ENCODE results near the gene RPP30.
"Not testable (repeated sequence)": the region's sequence is repeated elsewhere in the genome, so short reads cannot be mapped to it uniquely, and the experiment has no call there.

The RPP30 gene

DNA sequence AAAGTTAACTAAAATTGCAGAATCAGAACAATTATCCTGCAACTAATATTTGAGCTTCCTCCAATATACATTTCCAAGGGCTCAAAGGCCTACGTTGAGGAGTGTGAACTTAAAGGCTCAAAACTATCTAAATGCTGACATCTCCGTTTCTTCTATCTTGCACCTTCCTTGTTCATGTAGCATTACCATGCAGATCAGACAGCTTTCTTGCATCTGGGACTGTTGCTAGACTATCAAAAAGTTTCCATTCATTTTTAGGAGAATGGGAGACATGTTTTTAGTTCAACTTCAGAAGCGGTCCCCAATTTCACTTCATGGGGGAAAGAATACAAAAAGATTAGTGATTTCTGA lies 46.2 kb downstream of the RPP30 start:
- DNase-seq: no peak

DNA sequence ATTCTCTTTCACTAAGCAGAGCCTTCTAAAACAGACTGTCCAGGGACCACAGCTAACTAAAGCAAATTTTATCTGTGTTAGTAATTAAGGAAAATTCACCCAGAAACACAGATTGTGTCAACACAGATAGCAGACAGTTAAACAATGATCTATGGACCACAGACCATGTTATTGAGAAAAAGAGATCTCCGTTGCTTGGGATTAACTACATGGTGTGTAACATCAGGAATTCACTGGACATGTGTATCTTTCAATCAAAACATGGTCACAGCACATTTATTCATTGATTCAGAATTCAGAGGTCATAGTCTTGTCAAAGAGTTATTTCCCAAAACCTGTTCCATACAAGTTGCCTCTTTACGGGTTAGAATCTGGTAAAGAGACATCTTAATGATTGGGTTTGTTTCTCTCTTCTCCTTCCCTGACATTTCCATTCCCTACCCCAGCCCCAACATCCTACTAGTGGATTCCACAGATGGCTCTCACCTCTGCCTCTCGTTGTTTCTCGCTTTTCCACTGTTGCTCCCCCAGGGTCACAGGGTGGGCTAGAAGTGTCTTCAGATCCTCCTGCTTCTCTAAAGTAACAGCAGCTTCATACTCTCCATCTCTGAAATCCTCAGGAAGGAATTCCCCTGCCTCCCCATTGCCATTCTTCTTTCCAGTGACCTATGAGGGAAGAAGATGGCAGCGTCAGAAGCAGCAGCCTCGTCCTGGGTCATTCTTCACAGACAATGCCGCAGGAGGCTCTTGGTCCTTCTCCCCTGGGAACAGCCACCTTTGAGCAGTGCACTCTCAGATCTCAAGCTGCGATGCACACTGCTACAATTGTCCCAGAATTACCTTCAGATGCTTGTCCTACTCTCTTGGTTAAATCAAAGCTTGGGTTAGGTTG lies 48.2 kb downstream of the RPP30 start:
- DNase-seq: no peak

GRCh38 chr10:90920986-90921666 lies 49.4 kb downstream of the RPP30 start, which contains the start of gene ANKRD1:
Gene ANKRD1 (minus strand): TSS chr10:90921087. CDS start chr10:90921027, 60 bp downstream.
- DNase-seq: no peak

- DNase-seq: no peak
Observed at GRCh38 chr10:90921906-90922305, 50.1 kb downstream of the RPP30 start.

GRCh38 chr10:90923111-90923731 lies 51.4 kb downstream of the RPP30 start:
- DNase-seq: no peak

DNA sequence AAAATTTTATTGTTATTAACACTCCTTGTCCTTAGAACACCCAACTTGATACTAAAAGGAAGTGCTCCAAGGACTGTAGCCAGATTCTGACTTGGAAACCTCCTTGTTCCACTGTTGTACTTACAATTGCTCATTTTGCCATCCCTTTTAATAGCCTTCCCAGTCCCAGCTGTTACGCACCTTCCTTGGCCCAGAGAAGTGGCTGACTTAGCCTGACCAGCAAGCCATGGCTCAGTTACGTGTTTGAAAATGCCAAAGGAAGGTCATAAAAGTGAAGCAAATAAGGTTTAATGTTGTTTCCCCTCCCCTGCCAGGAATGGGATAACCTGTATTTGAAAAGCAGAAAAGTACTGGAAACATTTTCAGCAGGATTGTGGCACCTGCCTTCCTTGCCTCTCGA lies 52.8 kb downstream of the RPP30 start:
- DNase-seq: no peak

GRCh38 chr10:90925079-90926029 lies 53.6 kb downstream of the RPP30 start:
- DNase-seq: no peak

DNA sequence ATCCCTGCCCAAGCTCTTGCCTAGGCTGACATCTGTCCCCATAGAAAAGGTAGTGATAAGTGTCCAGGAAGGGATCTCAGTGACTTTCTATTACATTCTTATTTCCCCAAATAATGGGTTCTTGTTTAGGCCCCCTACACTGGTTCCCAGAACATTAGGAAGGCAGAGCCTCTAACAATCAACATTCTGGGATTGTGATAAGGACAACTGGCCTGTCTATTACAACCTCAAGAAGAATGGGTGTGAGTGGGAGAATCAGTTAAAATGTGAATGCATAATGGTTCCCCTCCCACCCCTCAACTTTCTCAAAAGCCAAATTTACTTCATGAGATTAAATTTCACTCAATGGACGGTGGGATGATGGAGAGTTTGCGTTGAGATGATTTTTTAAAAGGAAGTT lies 55.5 kb downstream of the RPP30 start:
- no peak for DNase-seq

DNA sequence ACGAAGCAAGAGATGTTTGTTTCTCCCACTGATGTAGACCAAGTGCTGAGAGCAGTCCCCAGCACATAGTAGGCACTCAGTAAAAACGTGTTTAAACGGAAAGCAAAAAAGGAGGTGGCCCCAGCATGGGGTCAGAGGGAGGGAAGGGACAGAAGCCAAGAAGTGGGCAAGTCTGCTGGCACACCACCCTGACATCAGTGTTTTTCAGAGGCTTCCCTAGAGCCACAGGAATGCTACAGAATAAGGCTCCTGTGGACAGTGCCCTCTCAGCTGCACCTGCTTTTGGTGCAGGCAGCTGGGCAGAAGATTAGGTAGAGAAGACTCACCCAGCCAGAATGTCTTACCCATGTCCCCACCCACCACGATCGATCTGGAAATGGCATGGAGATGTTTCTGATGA lies 57.4 kb downstream of the RPP30 start:
- no peak for DNase-seq

- no peak for DNase-seq
Observed at GRCh38 chr10:90930070-90930837, 58.5 kb downstream of the RPP30 start.

DNA sequence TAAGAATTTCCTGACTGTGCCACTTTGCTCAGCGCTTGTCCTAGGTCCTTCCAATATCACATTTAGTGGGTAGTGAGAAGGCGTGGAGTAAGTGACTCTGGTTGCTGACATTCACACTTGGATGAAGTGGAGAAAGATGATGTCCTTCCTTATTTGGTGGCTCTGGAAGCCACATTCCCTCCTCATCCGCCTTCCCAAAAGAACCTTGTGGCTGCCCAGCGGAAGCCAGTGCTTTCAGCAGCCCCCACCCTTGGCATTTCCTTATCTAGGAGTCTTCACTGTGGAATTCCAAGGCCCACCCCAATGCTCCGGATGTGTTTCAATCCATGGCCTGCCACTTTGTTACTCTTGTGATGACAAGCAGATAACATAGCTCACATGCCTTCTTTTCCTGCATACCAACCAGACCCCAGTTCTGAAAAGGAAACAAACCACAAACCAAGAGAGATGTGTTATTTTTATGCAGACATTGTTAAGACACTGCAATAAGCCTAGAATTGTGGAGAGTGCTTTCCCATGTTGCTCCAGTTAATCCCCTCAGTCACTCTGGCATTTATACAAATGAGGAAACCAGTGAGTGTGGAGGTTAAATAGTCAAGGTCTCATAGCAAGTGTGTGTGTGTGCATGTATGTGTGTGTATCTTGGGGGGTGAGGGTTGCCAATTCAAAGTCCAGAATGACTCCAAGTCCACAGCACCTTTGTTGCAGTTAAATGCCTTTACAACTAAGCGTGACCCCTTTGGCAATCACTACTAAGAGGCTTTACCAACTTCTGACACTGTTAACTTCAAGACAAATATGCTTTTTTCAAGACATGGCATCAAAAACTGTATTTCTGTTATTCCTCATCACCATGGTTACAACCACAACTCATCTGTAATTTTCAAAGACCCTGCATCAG lies 59.4 kb downstream of the RPP30 start:
- no peak for DNase-seq

- DNase-seq: no peak
Observed at GRCh38 chr10:90935581-90936275, 64.0 kb downstream of the RPP30 start.

DNA sequence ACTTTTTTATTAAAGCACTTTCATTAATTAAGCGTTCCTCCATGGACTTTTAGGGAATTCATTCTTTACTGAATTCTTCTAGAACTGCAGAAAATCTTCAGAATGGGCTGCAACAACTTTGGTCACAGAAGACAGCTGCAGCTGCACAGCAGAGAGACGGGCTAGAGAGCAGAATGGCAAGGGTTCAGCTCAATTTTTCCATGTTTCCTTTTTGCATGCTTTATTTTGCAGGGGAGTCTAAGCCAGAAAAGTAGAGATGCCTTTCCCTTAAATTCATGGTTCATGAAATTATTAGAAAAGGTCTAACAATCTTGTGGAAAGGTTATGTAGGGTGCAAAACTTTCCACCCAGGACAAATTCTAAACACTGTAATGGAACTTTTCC lies 64.5 kb downstream of the RPP30 start:
- DNase-seq: no peak

- no peak for DNase-seq
Observed at GRCh38 chr10:90937645-90938258, 66.0 kb downstream of the RPP30 start.

DNA sequence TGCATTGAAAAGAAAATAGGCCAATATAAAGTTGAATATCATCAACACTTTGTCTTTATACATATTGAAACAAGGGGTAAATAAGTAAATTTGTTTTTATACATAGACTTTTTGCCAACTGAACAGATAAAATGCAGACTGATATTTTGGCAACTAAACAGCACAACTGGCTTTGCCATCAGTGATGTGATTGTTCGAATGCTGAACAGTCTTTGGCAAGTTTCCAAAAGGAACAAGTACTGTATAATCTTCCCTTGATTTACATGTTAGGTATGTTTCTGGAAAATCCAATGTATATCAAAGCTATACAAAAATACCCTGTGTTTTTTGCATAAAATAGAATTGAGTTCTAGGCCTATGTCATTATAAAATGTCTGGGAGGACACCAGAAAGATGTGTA lies 67.3 kb downstream of the RPP30 start:
- no peak for DNase-seq

GRCh38 chr10:90939648-90940047 lies 67.9 kb downstream of the RPP30 start:
- DNase-seq: no peak

- not testable (repeated sequence) for DNase-seq
Observed at GRCh38 chr10:90942980-90943379, 71.2 kb downstream of the RPP30 start.

DNA sequence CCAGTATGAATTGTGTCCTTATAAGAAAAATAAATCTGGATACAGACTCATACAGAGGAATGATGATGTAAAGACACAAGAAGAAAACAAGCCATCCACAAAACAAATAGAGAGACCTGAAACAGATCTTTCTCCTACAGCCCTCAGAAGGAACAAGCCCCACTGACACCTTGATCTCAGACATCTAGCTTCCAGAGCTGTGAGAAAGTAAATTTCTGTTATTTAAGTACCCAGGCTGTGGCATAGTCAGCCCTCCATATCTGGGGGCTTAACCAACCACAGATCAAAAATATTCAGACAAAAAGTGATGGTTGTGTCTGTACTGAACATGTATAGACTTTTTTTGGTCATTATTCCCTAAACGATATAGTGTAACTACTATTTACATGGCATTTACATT lies 73.0 kb downstream of the RPP30 start:
- no peak for DNase-seq

DNA sequence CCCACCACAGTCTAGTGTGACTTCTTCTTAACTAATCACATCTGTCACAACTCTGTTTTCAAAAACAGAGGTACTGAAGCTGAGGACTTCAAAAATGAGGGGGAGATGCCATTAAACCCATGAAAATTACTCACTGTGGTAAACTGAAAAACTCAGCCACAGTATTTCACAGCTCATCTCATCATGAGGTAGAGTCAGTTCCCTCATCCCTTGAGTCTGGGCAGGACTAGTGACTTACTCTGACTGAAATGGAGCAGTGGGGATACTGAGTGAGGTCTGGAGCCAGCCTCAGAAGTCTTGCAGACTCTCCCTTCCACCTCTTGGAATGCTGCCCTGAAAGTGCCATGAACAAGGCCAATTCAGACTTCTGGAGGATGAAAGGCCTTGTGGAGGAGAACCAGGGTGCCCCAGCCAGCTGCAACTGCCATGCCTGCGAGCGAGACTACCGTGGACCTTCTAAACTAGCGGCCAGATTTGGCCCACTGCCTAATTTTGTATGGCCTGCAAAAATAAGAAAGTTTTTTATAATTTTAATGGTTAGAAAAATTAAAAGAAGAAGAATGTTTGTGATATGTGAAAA lies 73.8 kb downstream of the RPP30 start:
- DNase-seq: no peak

All from inflammatory macrophage (primary cell).